Measurements from ENCODE around the gene GABPB2.
"Not testable (repeated sequence)": the region's sequence is repeated elsewhere in the genome, so short reads cannot be mapped to it uniquely, and the experiment has no call there.

The GABPB2 gene

DNA sequence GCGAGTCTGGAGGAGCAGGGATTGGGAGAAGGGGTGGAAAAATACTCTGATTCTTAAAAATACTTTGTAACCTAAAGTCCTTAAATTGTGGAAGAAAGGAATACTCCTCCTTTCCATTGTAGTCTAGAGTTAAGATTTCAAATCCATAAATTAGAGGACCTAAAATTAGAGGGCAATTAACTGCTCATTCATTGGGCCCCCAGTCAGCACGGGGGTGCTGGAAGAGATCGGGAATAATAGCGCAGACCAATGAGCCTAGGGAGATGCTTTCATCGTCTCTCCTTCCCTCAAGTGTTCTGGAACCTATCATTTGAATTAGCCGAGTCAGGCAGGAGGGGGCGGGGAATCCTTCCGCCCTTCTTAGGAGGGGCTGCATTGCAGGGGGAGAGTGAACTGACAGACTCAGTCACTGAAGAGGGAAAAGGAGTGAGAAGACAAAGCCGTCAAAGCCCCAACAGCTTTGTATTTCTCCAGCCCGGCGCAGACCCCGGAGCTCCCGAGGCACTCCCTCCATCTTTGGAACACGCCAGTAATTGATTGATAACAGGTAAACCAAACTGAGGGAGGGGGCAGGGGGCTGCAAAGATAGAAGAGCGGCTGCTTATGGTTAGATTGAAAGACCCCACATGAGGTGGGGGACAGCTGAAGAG lies 10.4 kb upstream of the GABPB2 start, which contains the start of gene MLLT11:
Gene MLLT11, plus strand, starts transcription at position 391 of the 650 bp plus-strand sequence. CDS start 6,828 bp downstream, outside the sequence.
- peak in 1 of 2 donors; percentile 22 for DNase-seq

DNA sequence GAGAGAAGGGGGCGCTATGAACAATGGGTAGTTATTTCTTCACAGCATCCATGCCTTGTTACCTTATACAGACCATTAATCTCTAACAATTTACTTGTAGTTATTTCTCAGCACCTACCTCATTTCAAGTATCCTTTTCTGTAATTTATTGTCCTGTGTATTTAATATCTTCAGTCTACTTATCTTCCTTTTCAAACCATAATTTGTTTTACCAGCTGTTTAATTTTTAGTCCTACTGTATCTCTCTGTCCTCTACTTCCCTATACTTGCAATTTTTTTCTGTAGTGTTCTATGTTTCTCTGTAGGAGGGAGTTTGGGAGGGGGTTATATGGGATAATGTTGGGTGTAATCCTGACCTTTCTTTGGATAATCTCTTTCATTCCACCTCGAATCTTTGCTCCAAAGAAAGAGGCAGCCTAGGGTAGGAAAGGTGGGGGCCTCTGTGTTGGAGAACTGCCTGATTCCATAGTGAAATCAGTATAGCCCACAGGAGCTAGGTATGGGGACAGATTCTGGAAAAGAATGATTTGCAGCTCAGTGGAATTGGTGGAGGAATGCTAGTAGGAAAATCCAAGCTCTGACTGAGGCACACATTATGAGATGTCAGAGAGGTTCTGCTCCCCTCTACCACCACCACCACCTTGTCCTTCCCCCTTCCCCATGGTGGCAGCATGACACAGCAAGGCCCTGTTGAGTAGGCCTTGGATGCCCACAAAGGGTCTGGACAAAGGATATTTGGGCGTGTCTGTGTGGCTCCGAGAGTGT lies 9.7 kb upstream of the GABPB2 start:
- DNase-seq: no peak

DNA sequence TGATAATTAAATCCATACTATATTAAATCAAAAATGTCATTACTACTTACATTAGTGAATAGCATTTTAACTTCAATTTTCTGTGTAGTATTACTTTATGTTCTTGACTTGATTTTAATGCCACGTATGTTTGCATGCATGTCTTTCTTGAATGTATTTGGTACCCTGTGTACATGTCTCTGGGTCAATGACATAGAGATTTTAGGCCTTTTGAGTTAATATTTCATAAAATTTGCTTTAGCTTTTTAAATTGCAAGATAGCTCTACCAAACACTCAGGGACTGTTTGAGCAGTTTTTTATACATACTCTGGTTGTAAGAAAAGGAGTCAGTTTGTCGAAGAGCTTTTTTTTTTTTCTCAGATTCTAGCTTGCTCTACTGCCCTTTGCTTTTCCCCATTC lies 8.9 kb upstream of the GABPB2 start:
- no peak for DNase-seq

DNA sequence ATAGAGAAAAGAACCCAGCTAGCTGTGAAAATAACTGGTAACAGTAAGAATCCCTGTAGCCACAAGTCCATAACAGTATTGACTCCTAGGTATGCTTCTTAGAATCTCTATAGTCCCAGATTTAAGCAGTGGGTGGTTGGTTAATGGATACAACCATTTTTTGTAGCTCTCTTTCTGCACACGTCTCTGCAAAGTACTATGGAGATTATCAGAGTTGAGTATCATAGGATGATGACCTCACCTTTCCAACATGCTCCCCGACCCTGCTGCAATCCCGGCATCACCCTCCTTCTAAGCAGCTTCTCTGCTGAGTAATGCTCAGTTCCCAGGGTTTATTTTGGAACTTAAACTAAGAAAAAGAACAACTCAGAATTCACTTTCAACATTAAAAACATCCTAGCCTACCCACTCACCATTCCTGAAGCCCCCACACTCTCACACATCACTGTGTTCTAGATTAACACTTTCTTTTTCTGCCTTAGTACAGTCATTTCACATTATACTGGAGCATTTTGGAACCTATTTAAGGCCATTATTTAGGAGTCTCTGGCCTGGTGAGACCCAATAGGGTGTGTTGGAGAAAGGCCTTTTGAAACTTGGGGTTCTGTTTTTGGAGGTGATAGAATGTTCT lies 7.7 kb upstream of the GABPB2 start:
- no peak for DNase-seq

DNA sequence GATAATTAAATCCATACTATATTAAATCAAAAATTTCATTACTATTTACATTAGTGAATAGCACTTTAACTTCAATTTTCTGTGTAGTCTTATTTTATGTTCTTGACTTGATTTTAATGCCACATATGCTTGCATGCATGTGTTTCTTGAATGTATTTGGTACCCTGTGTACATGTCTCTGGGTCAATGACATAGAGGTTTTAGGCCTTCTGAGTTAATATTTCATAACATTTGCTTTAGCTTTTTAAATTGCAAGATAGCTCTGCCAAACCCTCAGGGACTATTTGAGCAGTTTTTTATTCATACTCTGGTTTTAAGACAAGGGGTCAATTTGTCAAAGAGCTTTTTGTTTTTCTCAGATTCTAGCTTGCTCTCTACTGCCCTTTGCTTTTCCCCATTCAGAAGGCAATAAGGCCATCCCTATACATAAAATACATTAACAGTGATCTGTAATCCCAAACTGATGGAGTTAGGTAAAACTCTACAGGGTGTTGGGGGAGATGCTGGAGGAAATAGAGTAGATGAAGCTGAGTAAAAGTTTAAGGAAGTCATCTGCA lies 5.4 kb upstream of the GABPB2 start:
- no peak for DNase-seq

DNA sequence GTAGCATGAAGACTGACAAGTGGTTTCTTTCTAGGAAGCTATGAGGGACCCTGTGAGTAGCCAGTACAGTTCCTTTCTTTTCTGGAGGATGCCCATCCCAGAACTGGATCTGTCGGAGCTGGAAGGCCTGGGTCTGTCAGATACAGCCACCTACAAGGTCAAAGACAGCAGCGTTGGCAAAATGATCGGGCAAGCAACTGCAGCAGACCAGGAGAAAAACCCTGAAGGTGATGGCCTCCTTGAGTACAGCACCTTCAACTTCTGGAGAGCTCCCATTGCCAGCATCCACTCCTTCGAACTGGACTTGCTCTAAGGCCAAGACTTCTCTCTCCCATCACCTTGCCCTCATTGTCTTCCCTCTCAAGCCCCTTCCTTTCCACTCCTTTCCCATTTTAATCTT lies 3.4 kb upstream of the GABPB2 start:
- DNase-seq: no peak

DNA sequence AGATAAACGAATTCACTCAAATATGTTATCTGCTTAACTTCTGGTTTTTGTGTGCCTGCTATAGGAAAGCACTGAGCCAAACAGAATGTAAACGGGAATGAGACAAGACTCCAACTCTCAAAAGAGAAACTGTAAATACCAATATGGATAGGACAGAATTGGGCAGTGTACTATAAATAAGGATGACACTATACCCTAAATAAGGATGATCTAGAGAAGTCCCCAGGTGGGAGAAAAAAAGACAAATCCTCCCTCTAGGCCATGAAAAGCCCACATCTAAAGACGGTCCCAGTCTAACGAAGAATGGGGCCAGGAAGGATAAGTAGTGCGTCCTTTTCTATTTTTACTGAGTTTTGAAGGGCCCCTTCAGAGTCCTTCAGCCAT lies 1.5 kb upstream of the GABPB2 start:
- DNase-seq: no peak

DNA sequence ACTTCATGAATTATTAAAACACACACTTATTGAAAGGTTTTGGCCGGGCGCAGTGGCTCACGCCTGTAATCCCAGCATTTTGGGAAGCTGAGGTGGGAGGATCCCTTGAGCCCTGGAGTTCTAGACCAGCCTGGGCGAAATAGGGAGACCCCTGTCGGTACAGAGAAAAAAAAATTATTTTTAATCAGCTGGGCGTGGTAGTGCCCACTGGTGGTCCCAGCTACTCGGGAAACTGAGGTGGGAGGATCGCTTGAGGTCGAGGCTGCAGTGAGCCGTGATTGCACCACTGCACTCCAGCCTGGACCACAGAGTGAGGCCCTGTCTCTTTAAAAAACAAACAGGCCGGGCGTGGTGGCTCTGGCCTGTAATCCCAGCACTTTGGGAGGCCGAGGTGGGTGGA lies 1.7 kb downstream of the GABPB2 start:
- no peak for DNase-seq

DNA sequence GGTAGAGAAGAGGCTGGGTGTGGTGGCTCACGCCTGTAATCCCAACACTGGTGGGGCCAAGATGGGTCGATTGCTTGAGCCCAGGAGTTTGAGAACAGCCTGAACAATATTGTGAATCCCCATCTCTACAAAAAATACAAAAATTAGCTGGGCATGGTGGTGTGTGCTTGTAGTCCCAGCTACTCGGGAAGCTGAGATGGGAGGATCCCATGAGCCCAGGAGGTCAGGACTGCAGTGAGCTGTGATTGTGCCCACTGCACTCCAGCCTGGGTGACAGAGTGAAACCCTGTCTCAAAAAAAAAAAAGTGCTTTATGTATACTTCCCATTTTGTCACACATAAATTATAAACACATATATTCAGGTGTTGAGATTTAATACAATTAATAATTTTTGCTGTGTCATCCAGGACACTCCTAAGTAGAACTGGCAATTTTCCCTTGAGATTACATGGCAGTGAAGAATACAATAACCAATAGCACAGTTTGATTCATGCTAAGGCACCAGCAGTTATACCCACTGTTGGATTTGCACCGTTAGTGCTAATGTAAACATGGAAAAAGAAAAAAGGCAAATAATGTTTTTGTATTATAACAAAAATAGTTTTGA lies 15.5 kb downstream of the GABPB2 start:
- no peak for DNase-seq

DNA sequence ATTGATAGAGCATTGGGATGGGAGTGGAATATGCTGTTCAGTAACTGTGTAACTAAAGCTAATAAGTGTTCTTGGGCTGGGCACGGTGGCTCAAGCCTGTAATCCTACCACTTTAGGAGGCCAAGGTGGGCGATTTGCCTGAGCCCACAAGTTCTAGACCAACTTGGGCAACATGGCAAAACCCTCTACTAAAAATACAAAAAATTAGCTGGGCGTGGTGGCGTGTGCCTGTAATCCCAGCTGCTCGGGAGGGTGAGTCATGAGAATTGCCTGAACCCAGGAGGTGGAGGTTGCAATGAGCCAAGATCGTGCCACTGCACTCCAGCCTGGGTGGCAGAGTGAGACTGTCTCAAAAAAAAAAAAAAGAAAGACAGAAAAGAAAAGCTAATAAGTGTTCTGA lies 26.9 kb downstream of the GABPB2 start:
- not testable (repeated sequence) for DNase-seq

DNA sequence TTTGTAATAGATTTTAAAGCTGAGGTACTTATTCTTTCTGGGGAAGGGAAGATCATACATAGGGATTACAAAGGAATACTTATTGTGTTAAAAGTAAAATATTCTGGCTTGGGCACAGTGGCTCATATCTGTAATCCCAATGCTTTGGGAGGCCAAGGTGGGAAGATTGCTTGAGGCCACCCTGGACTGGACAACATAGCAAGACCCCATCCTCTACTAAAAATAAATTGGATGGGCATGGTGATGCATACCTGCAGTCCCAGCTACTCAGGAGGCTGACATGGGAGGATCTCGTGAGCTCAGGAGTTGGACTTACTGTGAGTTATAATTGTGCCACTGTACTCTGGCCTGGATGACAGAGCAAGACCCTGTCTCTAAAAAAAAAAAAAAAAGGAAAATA lies 27.6 kb downstream of the GABPB2 start:
- no peak for DNase-seq

DNA sequence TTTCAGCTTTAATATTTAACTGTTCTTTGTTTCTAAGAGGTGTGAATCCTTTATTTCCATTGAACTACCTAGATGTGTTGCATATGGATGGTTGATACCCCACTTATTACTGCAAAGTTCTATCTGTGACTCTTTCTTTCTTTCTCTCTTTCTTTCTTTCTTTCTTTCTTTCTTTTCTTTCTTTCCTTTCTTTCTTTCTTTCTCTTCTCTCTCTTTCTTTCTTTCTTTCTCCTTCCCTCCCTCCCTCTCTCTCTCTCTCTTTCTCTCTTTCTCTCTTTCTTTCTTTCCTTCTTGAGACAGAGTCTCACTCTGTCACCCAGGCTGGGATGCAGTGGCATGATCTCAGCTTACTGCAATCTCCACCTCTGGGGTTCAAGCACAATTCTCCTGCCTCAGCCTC lies 34.1 kb downstream of the GABPB2 start:
- DNase-seq: no peak

DNA sequence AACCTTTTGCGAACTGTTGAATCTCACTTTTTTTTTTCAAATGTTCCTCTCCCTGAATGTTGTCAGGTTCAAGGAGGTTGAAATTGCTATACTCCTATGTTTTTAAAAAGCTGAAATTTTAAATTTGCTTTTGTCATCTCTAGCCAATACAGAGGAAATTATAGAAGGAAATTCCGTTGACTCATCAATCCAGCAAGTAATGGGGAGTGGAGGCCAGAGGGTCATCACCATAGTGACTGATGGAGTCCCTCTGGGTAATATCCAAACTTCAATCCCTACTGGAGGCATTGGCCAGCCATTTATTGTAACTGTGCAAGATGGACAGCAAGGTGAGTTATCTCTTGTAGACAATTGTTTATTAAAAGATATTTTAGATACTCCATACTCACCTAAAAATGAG lies 36.3 kb downstream of the GABPB2 start:
- DNase-seq: no peak

DNA sequence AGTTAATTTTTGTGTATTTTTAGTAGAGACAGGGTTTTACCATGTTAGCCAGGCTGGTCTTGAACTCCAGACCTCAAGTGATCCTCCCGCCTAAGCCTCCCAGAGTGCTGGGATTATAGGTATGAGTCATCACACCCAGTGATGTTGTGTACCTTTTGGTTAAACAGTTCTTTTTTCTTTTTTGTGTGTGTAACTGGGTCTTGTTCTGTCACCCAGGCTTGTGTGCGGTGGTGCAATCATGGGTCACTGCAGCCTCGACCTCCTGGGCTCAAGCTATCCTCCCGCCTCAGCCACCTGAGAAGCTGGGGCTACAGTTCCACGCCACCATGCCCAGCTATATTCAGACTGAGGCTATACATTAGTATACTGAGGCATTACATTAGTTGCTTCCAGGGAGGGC lies 37.8 kb downstream of the GABPB2 start:
- no peak for DNase-seq

DNA sequence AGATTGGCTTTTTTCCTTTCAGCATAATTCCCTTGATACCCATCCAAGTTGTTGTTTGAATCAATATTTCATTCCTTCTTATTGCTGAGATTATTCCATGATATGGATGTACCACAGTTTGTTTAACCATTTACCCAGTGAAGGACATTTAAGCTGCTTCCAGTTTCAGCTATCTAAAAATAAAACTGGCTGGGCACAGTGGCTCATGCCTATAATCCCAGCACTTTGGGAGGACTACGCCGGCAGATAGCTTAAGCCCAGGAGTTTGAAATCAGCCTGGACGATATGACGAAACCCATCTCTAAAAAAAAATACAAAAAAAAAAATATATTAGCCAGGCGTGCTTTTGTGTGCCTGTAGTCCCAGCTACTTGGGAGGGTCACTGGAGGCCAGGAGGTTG lies 43.3 kb downstream of the GABPB2 start:
- no peak for DNase-seq

DNA sequence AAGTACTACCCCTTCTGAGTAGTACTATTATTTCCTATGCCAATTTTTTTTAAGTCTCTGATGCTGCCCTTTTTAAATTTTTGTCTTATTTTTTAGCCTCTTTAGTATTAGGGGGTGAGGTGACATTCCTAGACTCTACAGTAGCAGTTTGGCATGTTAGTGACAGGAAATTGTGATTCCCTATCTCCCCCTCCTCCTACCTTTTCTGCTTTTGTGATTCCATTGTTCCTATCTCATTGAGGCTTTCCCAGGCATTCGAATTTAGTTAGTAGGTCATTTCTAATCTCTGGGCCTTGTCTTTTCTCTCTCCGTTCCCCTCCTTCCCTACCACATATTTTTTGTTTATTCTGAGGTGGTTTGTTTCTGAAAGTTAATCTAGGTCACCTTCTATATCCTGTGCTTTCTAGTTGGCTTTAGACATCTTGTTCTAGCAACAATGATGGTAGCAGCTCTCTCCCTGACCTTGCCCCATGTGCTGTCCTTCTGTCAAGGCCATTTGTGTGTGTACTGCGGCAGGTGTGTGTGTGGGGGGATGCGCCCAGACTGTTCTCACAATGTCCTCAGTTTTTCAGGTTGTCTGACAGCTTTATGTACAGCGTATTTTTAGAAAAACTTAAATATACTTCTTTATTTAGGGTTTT lies 54.3 kb downstream of the GABPB2 start:
- DNase-seq: no peak

DNA sequence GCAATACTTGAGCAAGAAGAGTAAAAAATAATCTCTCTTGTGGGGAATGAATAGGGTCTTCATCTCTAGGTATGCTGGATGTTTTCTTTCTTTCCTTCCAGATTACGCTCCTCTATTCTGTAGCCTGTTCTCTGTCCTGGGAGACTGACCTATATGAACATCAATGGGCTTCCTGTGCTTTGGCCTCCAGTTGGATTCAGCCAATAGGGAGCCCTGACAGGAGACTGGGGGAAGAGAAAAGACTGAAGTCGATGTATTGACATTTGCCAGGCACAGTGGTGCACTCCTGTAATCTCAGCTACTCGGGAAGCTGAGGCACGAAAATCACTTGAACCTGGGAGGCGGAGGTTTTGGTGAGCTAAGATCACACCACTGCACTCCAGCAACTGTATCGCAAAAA lies 58.2 kb downstream of the GABPB2 start:
- DNase-seq: no peak

DNA sequence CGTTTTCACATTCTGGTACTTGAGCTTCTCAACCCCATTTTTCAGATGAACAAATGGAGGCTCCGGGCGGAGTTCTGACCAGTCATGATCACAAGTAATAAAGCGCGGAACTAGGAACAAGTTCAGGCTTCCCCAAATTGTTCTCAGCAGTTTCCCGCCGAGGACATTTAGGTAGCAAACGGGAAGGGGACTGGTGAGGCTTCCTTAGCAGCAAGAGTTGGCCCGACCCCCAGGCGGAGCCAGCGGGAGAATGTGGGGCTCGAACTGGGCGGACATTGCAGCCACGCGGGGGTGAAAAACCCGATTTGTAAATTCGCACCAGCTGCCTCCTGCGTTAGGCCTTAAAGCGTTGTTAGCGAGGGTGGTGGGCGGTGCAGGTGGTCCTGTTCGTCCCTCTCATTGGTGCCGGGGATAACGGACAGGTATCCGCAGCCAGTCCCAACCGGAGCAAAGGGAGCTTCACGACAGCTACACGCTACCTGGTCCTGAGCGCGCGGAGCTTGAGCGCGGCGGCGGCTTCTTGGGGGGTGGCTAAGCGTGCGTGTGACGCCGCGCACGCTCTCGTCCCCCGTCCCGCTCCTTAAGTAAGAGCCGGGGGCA lies 60.5 kb downstream of the GABPB2 start:
- DNase-seq: peak; percentile 78 to 88

DNA sequence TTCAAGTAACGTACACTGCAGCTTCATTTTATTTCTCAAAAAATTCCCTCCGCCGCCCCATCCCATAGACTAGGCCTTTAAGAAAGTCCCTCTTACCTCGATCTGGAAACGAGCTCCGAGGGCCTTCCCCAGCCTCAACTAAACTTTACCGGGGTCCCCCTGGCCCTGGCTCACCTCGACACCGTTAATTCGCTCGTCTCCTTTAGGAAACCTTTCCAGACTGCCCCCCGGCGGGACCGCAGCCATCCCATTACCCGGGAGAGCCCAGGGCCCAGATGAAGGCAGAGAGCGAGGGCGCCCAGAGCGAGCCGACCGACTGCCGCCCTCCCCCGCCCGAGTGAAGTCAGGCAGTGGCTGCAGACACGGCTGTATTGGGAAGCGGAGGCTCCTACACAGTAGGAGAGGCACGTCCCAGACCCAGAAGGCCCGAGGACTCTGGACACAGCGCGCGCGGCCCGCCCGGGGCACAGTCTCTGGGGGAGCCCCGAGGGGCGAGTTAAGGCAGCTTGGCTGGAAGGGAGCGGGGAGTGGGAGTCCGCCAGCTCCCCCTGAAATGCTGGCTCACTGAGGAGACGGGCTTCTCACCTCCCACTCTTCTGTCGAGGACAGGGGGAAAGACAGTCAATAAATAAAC lies 61.3 kb downstream of the GABPB2 start:
- no peak for DNase-seq

DNA sequence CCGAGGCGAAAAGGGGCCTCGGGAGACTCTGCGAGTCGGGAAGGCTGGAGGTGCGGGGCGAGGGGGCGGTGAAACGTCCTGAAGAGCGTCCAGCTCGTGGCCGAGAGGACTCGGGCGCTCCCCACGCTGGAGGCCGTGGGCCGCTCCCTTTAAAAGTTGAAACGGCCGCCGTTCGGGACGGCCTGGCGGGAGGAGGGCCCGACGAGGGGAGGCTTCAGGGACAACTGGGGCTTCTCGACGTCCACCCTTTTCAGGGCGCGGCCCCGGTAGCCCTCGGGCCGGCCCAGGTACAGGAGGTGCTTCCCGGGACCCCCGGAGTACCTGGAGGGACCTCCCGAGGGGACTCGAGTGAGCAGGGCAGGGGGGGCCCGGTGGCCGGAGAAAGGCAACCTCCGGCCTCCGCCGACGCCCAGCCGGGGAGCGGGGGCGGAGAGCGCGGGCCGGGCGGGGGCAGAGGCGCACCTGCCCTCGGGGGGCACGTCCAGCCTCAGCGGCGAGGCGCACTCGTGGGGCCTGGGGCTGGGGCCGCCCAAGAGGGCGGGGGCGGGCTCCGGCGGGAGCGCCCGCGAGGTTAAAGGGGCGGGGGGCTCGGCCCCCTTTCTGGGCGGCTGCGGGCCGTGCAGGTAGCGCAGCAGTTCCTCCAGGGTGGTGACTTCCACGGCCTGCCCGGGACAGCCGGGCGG lies 61.9 kb downstream of the GABPB2 start:
- no peak for DNase-seq

Measured in CD4-positive, alpha-beta T cell treated with Interleukin-1 beta for 1 hour (primary cell).